HG03175 (cell line): Measurements from ENCODE around the gene SMNDC1.
"Not testable (repeated sequence)": the region's sequence is repeated elsewhere in the genome, so short reads cannot be mapped to it uniquely, and the experiment has no call there.

ENCODE experiments used
- ATAC-seq: cut with Tn5 transposase; IDR thresholded peaks from one replicate; pipeline ENCODE4 v1.9.1; 2021; ENCODE audit warnings: mild to moderate bottlenecking, moderate library complexity; ENCODE audit not compliant: unreplicated experiment

The SMNDC1 gene

GRCh38 chr10:110285501-110285900 is 19.2 kb downstream of the SMNDC1 start:
- ATAC-seq = no peak

GRCh38 chr10:110284262-110284661 is 20.5 kb downstream of the SMNDC1 start:
- no peak for ATAC-seq

- peak; percentile 49 for ATAC-seq
These were observed 25.2 kb downstream of the SMNDC1 start for GRCh38 chr10:110279407-110279986.

- ATAC-seq = no peak
These were observed 25.9 kb downstream of the SMNDC1 start for GRCh38 chr10:110278562-110279406.

GRCh38 chr10:110277591-110277990 is 27.1 kb downstream of the SMNDC1 start:
- ATAC-seq = no peak

- ATAC-seq = no peak
These were observed 28.1 kb downstream of the SMNDC1 start for GRCh38 chr10:110276603-110277002.

- no peak for ATAC-seq
These were observed 29.5 kb downstream of the SMNDC1 start for GRCh38 chr10:110275128-110275729.

- no peak for ATAC-seq
These were observed 30.1 kb downstream of the SMNDC1 start for GRCh38 chr10:110274647-110275046.

- ATAC-seq = no peak
These were observed 30.6 kb downstream of the SMNDC1 start for GRCh38 chr10:110274072-110274627.

GRCh38 chr10:110273474-110273873 is 31.2 kb downstream of the SMNDC1 start:
- no peak for ATAC-seq

- ATAC-seq = not testable (repeated sequence)
These were observed 31.7 kb downstream of the SMNDC1 start for GRCh38 chr10:110272995-110273394.

- ATAC-seq = peak; percentile 73
These were observed 35.1 kb downstream of the SMNDC1 start for GRCh38 chr10:110269374-110270318.

- ATAC-seq = no peak
These were observed 35.7 kb downstream of the SMNDC1 start for GRCh38 chr10:110268971-110269370.

- ATAC-seq = no peak
These were observed 36.3 kb downstream of the SMNDC1 start for GRCh38 chr10:110268442-110268841.

- no peak for ATAC-seq
These were observed 37.4 kb downstream of the SMNDC1 start for GRCh38 chr10:110267276-110267675.

GRCh38 chr10:110265573-110266193 is 39.0 kb downstream of the SMNDC1 start:
- no peak for ATAC-seq

- ATAC-seq = no peak
These were observed 41.6 kb downstream of the SMNDC1 start for GRCh38 chr10:110263164-110263563.

GRCh38 chr10:110260746-110261477 is 43.8 kb downstream of the SMNDC1 start:
- ATAC-seq = no peak

GRCh38 chr10:110259317-110259716 is 45.4 kb downstream of the SMNDC1 start:
- ATAC-seq = no peak
